ENCODE results near the gene RNF166.

Gene RNF166

GRCh38 chr16:88720396-88720970 lies 14.3 kb upstream of the RNF166 start:
- no peak for TF ChIP-seq CTCF (IDR thresholded peaks at IDR 0.05)

GRCh38 chr16:88719933-88720296 lies 13.7 kb upstream of the RNF166 start:
- no peak for TF ChIP-seq CTCF (IDR thresholded peaks at IDR 0.05)

DNA sequence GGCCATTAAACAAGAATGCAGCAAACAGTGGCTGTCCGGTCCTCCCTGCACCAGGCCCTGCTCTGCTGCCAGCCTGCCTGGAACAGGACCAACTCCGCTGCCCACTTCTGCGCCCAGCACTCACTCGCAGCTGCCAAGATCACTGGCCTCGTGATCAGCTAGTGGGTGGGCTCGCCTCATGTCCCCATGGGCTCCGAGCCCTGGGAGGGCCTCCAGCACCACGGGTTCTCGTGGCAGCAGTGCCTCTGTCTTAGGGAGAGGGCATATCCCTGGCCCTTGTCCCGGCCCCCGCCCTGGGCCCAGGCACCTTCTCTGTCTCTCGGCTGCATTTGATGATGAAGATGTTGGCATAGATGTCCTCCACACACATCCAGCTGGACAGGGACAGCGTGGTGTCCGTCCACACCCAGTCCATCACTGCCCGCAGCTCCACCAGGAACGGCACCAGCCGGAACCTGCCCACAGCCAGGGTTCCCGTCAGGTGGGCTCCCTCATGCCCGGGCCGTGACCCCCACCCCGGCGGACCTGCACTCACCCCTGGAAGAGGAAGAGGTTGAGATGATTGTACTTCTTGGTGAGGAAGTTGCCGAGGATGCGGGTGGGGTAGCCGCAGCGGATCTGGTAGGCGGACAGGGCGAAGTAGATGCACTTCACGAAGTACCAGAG lies 13.2 kb upstream of the RNF166 start:
- no peak for TF ChIP-seq CTCF (IDR thresholded peaks at IDR 0.05)

DNA sequence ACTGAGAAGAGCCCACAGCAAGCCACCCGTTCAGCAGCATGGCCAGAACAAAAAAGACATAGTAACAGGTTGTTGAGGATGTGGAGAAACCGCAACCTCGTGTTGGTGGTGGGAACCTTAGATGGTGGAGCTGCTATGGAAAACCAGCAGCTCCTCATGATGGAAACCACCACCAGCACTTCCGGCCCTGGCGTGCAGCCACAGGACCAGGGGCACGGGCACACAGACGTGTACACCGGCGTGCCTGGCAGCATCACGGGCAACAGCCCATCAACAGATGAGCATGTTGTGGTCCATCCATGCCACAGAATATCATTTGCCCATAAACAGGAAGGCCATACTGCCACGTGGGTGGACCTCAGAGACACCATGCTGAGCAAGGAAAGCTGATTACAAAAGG lies 12.0 kb upstream of the RNF166 start:
- TF ChIP-seq CTCF (IDR thresholded peaks at IDR 0.05), result no peak

DNA sequence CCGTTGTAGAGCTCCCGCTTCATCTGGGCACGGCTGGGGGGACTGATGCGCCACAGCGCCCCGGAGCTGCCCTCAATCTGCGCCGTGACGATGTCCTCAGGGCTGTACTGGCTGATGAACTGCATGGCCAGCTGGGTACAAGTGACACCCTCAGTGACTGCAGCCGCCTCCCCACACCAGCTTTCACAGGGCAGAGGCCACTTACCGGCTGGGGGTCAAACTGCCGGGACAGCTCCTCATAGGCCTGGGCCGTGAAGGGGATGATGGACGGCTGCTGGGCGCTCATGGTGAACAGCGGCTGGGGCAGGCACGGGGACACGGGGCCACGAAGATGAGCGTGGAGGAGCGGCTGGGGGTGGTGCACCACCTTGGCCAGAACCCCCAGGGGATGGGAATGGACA lies 10.4 kb upstream of the RNF166 start:
- no peak for TF ChIP-seq CTCF (IDR thresholded peaks at IDR 0.05)

DNA sequence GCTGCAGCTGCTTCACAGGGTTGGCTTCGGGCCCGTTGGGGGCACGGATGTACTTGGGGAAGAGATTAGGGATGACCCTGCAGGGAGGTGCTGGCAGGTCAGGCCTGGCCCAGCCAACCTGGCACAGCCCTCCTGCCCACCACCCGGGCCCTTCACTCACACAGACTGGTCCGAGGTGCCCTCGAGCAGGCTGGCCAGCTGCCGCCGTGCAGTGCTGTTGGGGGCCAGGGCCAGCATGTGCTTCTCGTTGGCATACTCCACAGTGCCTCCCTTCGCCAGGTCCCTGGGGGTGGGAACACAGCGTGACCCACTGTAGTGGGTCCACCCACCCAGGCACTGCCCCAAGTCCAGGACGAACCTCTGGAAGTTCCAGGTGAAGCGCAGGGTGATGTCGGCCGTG lies 10.0 kb upstream of the RNF166 start:
- TF ChIP-seq CTCF (IDR thresholded peaks at IDR 0.05), result no peak

DNA sequence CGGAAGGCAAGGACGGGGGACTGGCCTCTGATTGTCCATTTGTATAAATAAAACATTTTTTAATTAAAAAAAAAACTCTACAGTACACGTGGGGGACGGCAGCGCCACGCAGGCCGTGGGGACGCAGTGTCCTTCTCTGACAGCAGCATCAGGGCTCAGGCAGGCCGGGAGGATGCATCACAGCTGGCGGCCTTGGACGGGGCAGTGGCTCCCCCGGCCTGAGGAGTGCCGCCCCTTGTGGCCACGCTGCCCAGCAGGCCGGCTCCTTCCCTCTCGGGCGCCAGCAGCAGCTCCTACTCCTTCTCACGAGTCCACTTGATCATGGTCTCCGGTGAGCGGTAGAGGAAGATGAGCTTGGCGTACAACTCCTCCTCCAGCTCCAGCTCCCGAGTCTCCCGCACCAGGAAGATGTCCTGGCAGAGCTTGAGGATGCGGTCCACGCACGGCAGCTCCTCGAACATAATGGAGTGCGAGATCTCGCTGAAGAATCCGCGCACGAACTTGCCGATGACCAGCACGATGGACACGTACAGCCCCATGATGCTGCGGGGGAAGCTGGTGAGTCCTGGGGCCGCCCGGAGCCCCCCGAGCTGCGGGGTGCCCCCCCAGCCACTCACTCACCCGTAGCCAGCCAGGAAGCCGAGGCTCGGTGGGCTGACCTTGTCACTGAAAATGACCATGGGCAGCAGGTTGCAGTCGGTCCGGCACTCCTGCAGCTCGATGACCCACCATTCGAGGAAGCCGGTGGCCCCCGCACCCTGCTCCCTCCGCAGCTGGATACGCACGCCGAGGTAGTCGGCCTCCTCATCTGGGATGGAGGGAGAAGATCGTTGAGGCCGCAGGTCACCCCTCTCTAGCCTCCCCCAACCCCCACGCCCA lies 9.3 kb upstream of the RNF166 start:
- no peak for TF ChIP-seq CTCF (IDR thresholded peaks at IDR 0.05)
